NCI-H1694 (cell line): ENCODE measurements around the gene LBHD1.
"Not testable (repeated sequence)": the region's sequence is repeated elsewhere in the genome, so short reads cannot be mapped to it uniquely, and the experiment has no call there.

Experiments
- DNase-seq: peaks from one replicate; lab custom pipeline; 2025; lab: John Stamatoyannopoulos, UW

Gene LBHD1

DNA sequence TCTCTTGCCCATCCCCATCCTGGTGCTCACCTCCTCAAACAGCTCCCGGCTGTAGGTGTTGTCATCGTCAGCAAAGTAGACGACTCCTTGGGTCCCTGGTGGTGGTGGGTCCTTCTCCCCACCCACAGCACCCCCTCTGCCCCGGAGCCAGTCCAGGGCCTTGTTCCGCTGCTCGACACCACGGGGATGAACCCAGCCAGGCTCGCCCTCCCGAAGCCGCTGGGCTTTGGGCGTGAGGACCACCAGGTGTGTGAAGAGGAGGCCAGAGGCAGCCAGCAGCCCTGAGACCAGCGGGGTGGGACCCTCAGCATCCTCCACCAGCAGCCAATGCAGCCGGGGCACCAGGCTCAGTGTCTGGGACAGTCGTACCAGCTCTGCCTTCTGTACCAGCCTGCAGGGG lies 55.1 kb downstream of the LBHD1 start:
- not testable (repeated sequence) for DNase-seq

DNA sequence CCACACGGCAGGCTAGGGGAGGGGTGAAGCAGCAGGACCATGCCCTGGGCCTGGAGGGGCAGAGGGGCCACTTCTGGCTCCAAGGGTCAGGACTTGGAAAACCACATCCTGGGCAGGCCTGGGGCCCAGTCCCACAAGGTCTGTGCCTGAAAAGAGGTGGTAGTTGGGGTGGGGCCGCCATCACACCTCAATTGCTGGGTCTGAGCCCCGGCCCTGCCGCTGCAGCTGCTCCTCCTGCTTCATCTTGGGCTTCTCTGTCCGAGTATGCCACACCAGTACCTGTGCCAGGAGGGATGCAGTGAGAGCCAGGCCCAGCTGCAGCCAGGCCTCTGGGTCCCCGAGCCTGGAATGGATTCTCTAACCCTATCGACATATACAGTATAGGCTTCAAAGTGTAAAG lies 56.5 kb downstream of the LBHD1 start:
- DNase-seq = no peak

DNA sequence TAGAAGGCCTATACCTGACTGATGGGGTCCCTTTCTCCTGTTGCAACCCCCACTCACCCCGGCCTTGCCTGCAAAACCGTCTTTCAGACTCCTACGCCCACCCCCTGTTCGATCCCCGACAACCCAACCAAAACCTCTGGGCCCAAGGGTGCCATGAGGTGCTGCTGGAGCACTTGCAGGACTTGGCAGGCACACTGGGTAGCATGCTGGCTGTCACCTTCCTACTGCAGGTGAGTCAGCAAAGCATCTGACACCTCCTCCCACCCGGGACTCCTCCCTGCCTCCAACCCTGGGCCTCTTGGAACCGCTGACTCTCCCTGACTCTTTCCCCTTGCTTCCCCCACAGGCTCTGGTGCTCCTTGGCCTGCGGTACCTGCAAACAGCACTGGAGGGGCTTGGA lies 57.8 kb downstream of the LBHD1 start:
- DNase-seq = no peak

DNA sequence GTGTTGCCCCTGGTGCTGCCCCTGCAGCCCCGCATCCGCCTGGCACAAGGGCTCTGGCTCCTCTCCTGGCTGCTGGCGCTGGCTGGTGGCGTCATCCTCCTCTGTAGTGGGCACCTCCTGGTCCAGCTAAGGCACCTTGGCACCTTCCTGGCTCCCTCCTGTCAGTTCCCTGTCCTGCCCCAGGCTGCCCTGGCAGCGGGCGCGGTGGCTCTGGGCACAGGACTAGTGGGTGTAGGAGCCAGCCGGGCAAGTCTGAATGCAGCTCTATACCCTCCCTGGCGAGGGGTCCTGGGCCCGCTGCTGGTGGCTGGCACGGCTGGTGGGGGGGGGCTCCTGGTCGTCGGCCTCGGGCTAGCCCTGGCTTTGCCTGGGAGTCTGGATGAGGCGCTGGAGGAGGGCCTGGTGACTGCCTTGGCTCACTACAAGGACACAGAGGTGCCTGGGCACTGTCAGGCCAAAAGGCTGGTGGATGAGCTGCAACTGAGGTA lies 58.7 kb downstream of the LBHD1 start:
- DNase-seq = no peak
